Measurements from ENCODE around the gene ARHGAP12.

ARHGAP12 gene

GRCh38 chr10:31920538-31920937 is 8.1 kb downstream of the ARHGAP12 start:
- POLR2A ChIA-PET: interaction anchor here (0.8 kb wide), 1 partner anchor 9 kb away, joined by 4 read pairs; no protein-coding TSS in a partner anchor
- CTCF ChIA-PET: no interaction called here
- no peaks in the 10 kb centered on the region for H3K9me3 ChIP-seq (ENCODE audit: control insufficient read depth, insufficient read depth, low read depth, low read length)

GRCh38 chr10:31918671-31919409 is 9.8 kb downstream of the ARHGAP12 start:
- Histone ChIP-seq H3K4me1 (ENCODE audit: control insufficient read depth, insufficient read depth, low read length) (no peaks in the 10 kb centered on the region), H3K27ac (ENCODE audit: extremely low read depth, low read depth, low read length) (no peak overlapping the region), H3K4me3 (ENCODE audit: low read depth, low read length) (no peak overlapping the region), H3K36me3 (ENCODE audit: control insufficient read depth in 2 of 2, insufficient read depth in 1 of 2, low read length in 2 of 2) (no peaks in the 10 kb centered on the region; a peak in 1 of 3 replicates), H3K9me3 (ENCODE audit: control insufficient read depth, insufficient read depth, low read depth, low read length) (no peaks in the 10 kb centered on the region)
- POLR2A ChIA-PET: interaction anchor here (0.6 kb wide), 1 partner anchor 1418 kb away, joined by 8 read pairs; no protein-coding TSS in a partner anchor
- TF ChIP-seq ZNF266 (tag by site-specific recombination; IDR thresholded peaks at IDR 0.05; ENCODE audit: low read depth) (no peak), ZNF544 (tag by site-specific recombination; IDR thresholded peaks at IDR 0.05) (no peak), ZNF274 (IDR thresholded peaks at IDR 0.05; ENCODE audit: low read length) (no peak), ZNF274 (tag by site-specific recombination; IDR thresholded peaks at IDR 0.05; ENCODE audit: borderline replicate concordance) (no peak), ZNF670 (tag by site-specific recombination; IDR thresholded peaks at IDR 0.05; ENCODE audit: low read depth) (no peak), PRDM6 (tag by site-specific recombination; IDR thresholded peaks at IDR 0.05) (no peak), ZNF530 (tag by site-specific recombination; IDR thresholded peaks at IDR 0.05; ENCODE audit: low read depth) (no peak), ZNF596 (tag by site-specific recombination; IDR thresholded peaks at IDR 0.05) (no peak), ZNF146 (tag by site-specific recombination; IDR thresholded peaks at IDR 0.05) (no peak), ZNF114 (tag by site-specific recombination; IDR thresholded peaks at IDR 0.05) (no peak), GLI2 (tag by site-specific recombination; IDR thresholded peaks at IDR 0.05; ENCODE audit: borderline replicate concordance, low read depth) (no peak), ZBTB44 (tag by site-specific recombination; IDR thresholded peaks at IDR 0.05) (no peak), ZNF768 (tag by site-specific recombination; IDR thresholded peaks at IDR 0.05) (no peak), KLF16 (tag by site-specific recombination; IDR thresholded peaks at IDR 0.05) (no peak), ZBTB8A (tag by site-specific recombination; IDR thresholded peaks at IDR 0.05) (no peak)
- CTCF ChIA-PET: interaction anchor here (0.6 kb wide), 1 partner anchor 64 kb away, joined by 3 read pairs; no protein-coding TSS in a partner anchor

More at GRCh38 chr10:31920538-31920937, 8.1 kb downstream of the ARHGAP12 start:
- TF ChIP-seq ZNF624 (tag by site-specific recombination; IDR thresholded peaks at IDR 0.05): no peak
- no peak for TF ChIP-seq ZNF629 (tag by site-specific recombination; IDR thresholded peaks at IDR 0.05)
- TF ChIP-seq ZNF555 (tag by site-specific recombination; conservative IDR thresholded peaks at IDR 0.05): no peak
- TF ChIP-seq ZNF561 (tag by site-specific recombination; IDR thresholded peaks at IDR 0.05; ENCODE audit: borderline replicate concordance): no peak
- TF ChIP-seq SALL2 (tag by site-specific recombination; IDR thresholded peaks at IDR 0.05; ENCODE audit: borderline replicate concordance): no peak
- TF ChIP-seq ZNF768 (tag by site-specific recombination; IDR thresholded peaks at IDR 0.05): no peak
- TF ChIP-seq ZBTB17 (tag by site-specific recombination; IDR thresholded peaks at IDR 0.05): no peak
- no peak overlapping the region for H3K27ac ChIP-seq (ENCODE audit: extremely low read depth, low read depth, low read length)
- 0 out of 2 replicates have a peak, but pooled peaks cover 2% of the 10 kb centered on the region for H3K4me1 ChIP-seq (ENCODE audit: control insufficient read depth, insufficient read depth, low read length)
- no peak overlapping the region for H3K4me3 ChIP-seq (ENCODE audit: low read depth, low read length)
- H3K36me3 ChIP-seq (ENCODE audit: control insufficient read depth in 2 of 2, insufficient read depth in 1 of 2, low read length in 2 of 2): no peaks in the 10 kb centered on the region; a peak in 1 of 3 replicates
